ENCODE results near the gene PKP4.
"Not testable (repeated sequence)": the region's sequence is repeated elsewhere in the genome, so short reads cannot be mapped to it uniquely, and the experiment has no call there.

The PKP4 gene

GRCh38 chr2:158692372-158693103, 235.8 kb downstream of the PKP4 start:
- no peak for DNase-seq

GRCh38 chr2:158693476-158693875, 236.7 kb downstream of the PKP4 start:
- DNase-seq = no peak

- DNase-seq = no peak
Measured at GRCh38 chr2:158695305-158695704, 238.6 kb downstream of the PKP4 start.

- DNase-seq = not testable (repeated sequence)
Measured at GRCh38 chr2:158695744-158696143, 239.0 kb downstream of the PKP4 start.

GRCh38 chr2:158699323-158699722, 242.6 kb downstream of the PKP4 start:
- DNase-seq = no peak

GRCh38 chr2:158701101-158701500, 244.3 kb downstream of the PKP4 start:
- DNase-seq = no peak

GRCh38 chr2:158702740-158703139, 246.0 kb downstream of the PKP4 start:
- no peak for DNase-seq

- not testable (repeated sequence) for DNase-seq
Measured at GRCh38 chr2:158704724-158705465, 248.1 kb downstream of the PKP4 start.

GRCh38 chr2:158712791-158713522, 256.2 kb downstream of the PKP4 start:
- no peak for DNase-seq

GRCh38 chr2:158713523-158714138, 256.9 kb downstream of the PKP4 start:
- DNase-seq = no peak

GRCh38 chr2:158714420-158714819, 257.7 kb downstream of the PKP4 start:
- no peak for DNase-seq

GRCh38 chr2:158715357-158715756, 258.6 kb downstream of the PKP4 start:
- no peak for DNase-seq

GRCh38 chr2:158716121-158716791, 259.5 kb downstream of the PKP4 start:
- no peak for DNase-seq

- DNase-seq = no peak
Measured at GRCh38 chr2:158716921-158717320, 260.2 kb downstream of the PKP4 start.

GRCh38 chr2:158717366-158718195, 260.8 kb downstream of the PKP4 start:
- DNase-seq = no peak

GRCh38 chr2:158718196-158718585, 261.4 kb downstream of the PKP4 start:
- DNase-seq = no peak

- no peak for DNase-seq
Measured at GRCh38 chr2:158718851-158719250, 262.1 kb downstream of the PKP4 start.

GRCh38 chr2:158719403-158719802, 262.7 kb downstream of the PKP4 start:
- no peak for DNase-seq

- no peak for DNase-seq
Measured at GRCh38 chr2:158722266-158723105, 265.7 kb downstream of the PKP4 start.

GRCh38 chr2:158723181-158723838, 266.6 kb downstream of the PKP4 start:
- no peak for DNase-seq
